ENCODE results near the gene LRRK2. TPM values are rescaled to one million over a fixed set of nuclear protein-coding genes. Genes with fewer than 3 reads are reported as not detected.
A peak's percentile ranks its signal among the peaks of the same experiment; 100 is the strongest.

Gene LRRK2
- total and polyA plus RNA-seq, 2 of the 8 experiments (the other 6 are each of a cell fraction or from before 2014, with no cell fraction given): 0.06 to 0.13 TPM

DNA sequence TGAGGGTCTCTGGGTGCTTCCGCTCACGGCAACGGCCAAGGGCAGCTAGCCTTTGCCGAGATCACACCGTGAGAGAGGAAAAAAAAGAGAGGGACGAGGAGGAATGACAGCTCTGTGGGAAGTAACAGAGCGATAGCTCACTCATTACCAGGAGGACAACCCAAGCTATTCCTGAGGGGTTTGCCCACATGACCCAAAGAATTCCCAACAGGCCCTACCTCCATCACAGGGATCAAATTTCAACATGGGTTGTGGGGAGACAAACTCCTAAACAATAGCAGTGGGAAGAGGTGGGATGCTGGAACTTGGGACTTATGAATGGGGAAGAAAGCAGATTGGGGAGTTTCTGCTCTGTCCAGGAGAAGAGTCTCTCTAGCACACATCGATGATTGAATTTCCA is 180.6 kb downstream of the LRRK2 start:
- no peak overlapping the region for H4K5ac ChIP-seq (ENCODE audit: insufficient read length, low read depth, low read length)
- H4K8ac ChIP-seq (ENCODE audit: extremely low read depth, insufficient read depth, low read length): no peak overlapping the region
- WGBS, 2 experiments (ENCODE audit: extremely low coverage in 1 of 2, insufficient coverage in 1 of 2, insufficient read length in 1 of 2, insufficient replicate concordance in 2 of 2, low coverage in 1 of 2, low lambda C conversion rate in 2 of 2, missing lambda C conversion rate in 1 of 2): 82% methylated on average over 8 of the region's 8 CpGs; no CpG with 5 or more reads in 1 of the 2 experiments
- FAIRE-seq (no peak), DNase-seq (ENCODE audit: low read depth in 1 of 2, low spot score in 2 of 2) (no peak)
- POLR2A ChIA-PET (ENCODE audit: partially characterized antibody): no interaction called here
- CTCF ChIA-PET (ENCODE audit: partially characterized antibody): no interaction called here
- H3K36me3 ChIP-seq (ENCODE audit: control insufficient read depth in 2 of 4, insufficient read depth in 4 of 4, low read length in 3 of 4): no peaks in the 10 kb centered on the region
- peak overlapping the region; percentile 77; the same call in 1 of the 2 replicates for H2AFZ ChIP-seq (ENCODE audit: low read length)
- H3K4me2 ChIP-seq (ENCODE audit: insufficient read depth in 1 of 2, low read depth in 2 of 2, low read length in 2 of 2): no peak overlapping the region
- no peaks in the 10 kb centered on the region for H3K27me3 ChIP-seq (replicated peaks in 1 of 4; ENCODE audit: control insufficient read depth in 3 of 4, extremely low read depth in 1 of 4, insufficient read depth in 3 of 4, low read length in 3 of 4)
- H2AK5ac ChIP-seq (ENCODE audit: low read depth, low read length): no peak overlapping the region
- H4K20me1 ChIP-seq (replicated peaks in 1 of 2; ENCODE audit: control insufficient read depth in 1 of 2, insufficient read depth in 2 of 2, low read length in 2 of 2): no peaks in the 10 kb centered on the region
- no peak overlapping the region for H2BK15ac ChIP-seq (ENCODE audit: low read length)
- H3K14ac ChIP-seq (ENCODE audit: insufficient read length): no peak overlapping the region
- no peak overlapping the region for H2BK12ac ChIP-seq (ENCODE audit: low read depth, low read length)
- no peak overlapping the region for H3K23ac ChIP-seq (ENCODE audit: insufficient read length)
- TF ChIP-seq, protein P1, sequence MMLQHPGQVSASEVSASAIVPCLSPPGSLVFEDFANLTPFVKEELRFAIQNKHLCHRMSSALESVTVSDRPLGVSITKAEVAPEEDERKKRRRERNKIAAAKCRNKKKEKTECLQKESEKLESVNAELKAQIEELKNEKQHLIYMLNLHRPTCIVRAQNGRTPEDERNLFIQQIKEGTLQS (IDR thresholded peaks at IDR 0.05; ENCODE audit: insufficient read depth, low read depth, low read length): no peak
- TF ChIP-seq SAP30 (IDR thresholded peaks at IDR 0.05; ENCODE audit: insufficient read depth, insufficient replicate concordance, low read length) (no peak), RAD21 (IDR thresholded peaks at IDR 0.05 in 1 of 2, conservative IDR thresholded peaks at IDR 0.05 in 1 of 2; ENCODE audit: low read depth in 2 of 2, low read length in 2 of 2) (no peak), SP1 (IDR thresholded peaks at IDR 0.05; ENCODE audit: low read depth, low read length) (no peak), TAF7 (optimal IDR thresholded peaks at IDR 0.05; ENCODE audit: borderline replicate concordance, low read depth, low read length) (no peak), GABPA (IDR thresholded peaks at IDR 0.05; ENCODE audit: borderline replicate concordance, insufficient read depth, low read length) (no peak), POLR2A (IDR thresholded peaks at IDR 0.05; ENCODE audit: control extremely low read depth in 1 of 2, low read depth in 2 of 2, low read length in 2 of 2) (no peak)
- no peaks in the 10 kb centered on the region for H3K79me1 ChIP-seq (ENCODE audit: low read depth, low read length)
- H3K23me2 ChIP-seq (ENCODE audit: low read depth, low read length): no peaks in the 10 kb centered on the region
- no peak overlapping the region for H3K56ac ChIP-seq (replicated peaks; ENCODE audit: insufficient read length, low read depth, low read length)
- no peak overlapping the region for H3K27ac ChIP-seq (ENCODE audit: low read depth, low read length)
- H3K9ac ChIP-seq (replicated peaks in 1 of 4; ENCODE audit: extremely low read depth in 1 of 4, low read depth in 3 of 4, low read length in 3 of 4): no peak overlapping the region
- H3K9me3 ChIP-seq (ENCODE audit: insufficient read depth in 2 of 2, low read depth in 1 of 2, low read length in 1 of 2): no peaks in the 10 kb centered on the region
- no peak overlapping the region for H2BK5ac ChIP-seq (ENCODE audit: low read depth, low read length)
- H3K4me1 ChIP-seq (replicated peaks in 1 of 4; ENCODE audit: control insufficient read depth in 3 of 4, insufficient read depth in 4 of 4, low read length in 3 of 4): no peaks in the 10 kb centered on the region
- no peak overlapping the region for H3K4ac ChIP-seq (replicated peaks; ENCODE audit: insufficient read length, low read depth, low read length)
- no peaks in the 10 kb centered on the region for H3K79me2 ChIP-seq (ENCODE audit: control insufficient read depth in 1 of 2, insufficient read depth in 2 of 2, low read length in 2 of 2)
- H4K91ac ChIP-seq (replicated peaks; ENCODE audit: insufficient read length, low read length): no peak overlapping the region
- H3K18ac ChIP-seq (ENCODE audit: extremely low read depth, low read length): no peak overlapping the region
- no peak overlapping the region for H3K4me3 ChIP-seq (ENCODE audit: extremely low read depth in 1 of 4, insufficient read depth in 2 of 4, low read depth in 3 of 4, low read length in 4 of 4)
- no peak overlapping the region for H2BK20ac ChIP-seq (ENCODE audit: low read length)
- H2BK120ac ChIP-seq (replicated peaks; ENCODE audit: low read depth, low read length): no peak overlapping the region
